ELF-1 (cell line): ENCODE measurements around the gene FAM193A.
"Not testable (repeated sequence)": the region's sequence is repeated elsewhere in the genome, so short reads cannot be mapped to it uniquely, and the experiment has no call there.

ENCODE experiments used
- DNase-seq: peaks from one replicate; pipeline ENCODE4 v3.0.0-alpha.2; 2016; ENCODE audit warnings: low read depth, low spot score

The FAM193A gene

DNA sequence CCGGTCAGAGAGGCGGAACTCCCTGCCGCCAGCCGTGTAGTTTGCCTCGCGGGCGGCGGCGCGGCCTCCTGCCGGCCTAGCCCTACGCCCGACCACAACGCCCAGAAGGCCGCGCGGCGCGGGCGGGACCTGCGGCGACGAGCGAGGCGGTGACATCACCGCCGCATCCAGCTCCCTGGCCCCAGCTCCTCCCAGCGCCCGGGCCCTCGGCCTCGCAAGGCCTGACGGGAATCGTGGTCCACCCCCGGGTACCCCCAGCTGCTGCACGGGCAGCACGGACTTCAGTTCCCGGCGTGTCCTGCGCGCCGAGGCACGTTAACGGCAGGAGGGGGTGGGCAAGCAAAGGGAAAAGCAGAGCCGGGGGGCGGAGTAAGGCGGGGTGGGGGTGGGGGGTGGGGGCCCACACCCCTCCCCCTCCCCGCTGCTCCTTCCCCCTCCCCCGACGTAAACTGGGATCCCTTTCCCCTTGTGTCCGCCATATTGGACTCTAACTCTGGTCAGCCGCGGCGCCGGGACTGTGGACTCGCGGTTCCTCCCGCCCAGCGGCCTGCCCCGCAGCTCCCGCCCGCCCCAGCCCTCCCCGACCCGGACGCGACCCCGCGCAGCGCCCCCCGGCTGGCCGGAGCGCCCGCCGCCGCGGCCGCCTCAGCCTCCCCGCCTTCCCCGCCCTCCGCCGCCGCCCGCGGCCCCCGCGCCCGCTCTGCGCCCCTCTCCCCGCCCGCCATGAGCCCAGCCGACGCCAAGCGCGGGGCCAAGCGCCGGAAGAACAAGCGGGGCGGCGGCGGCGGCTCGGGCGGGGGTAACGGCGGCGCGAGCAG lies at the start of gene FAM193A:
Gene FAM193A, plus strand, starts transcription at position 455 of the 818 bp plus-strand sequence. Its CDS starts 269 bp downstream, at position 724.
- DNase-seq = peak; percentile 100

GRCh38 chr4:2486981-2487380 lies 49.5 kb upstream of the FAM193A start:
- DNase-seq = no peak

GRCh38 chr4:2487632-2488031 lies 48.8 kb upstream of the FAM193A start:
- no peak for DNase-seq

DNA sequence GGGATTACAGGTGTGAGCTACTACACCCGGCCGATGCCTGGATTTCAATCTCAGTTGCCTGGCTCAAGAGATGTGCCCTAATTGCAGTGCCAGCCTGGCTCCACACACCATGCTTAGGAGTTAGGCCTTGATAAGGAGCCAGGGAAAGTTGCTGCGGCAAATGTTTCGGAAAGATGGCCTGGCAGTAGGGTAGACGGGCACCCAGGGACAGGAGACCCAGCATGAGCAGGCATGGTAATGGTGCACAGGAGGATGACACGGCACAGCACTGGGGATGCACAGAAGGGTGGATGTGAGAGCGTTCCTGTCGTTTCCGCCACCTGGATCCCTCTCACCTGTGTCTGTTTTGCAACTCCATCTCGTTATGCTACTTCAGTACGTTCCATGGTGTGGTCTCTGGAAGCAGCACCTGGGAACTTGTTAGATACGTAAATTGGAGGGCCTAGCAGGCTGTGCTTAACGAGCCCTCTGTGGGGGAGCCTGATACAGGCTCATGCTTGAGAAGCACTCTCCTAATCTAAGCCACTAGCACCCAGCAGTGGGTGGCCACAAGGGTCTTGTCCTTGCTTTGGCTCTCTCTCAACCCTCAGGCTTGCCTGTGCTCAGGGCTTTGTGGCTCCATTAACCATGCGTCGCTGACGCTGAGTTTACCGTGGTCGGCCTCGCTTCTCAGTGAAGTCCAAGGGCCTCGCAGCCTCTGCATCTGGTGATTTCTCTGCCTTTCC lies 47.2 kb upstream of the FAM193A start:
- DNase-seq = no peak

DNA sequence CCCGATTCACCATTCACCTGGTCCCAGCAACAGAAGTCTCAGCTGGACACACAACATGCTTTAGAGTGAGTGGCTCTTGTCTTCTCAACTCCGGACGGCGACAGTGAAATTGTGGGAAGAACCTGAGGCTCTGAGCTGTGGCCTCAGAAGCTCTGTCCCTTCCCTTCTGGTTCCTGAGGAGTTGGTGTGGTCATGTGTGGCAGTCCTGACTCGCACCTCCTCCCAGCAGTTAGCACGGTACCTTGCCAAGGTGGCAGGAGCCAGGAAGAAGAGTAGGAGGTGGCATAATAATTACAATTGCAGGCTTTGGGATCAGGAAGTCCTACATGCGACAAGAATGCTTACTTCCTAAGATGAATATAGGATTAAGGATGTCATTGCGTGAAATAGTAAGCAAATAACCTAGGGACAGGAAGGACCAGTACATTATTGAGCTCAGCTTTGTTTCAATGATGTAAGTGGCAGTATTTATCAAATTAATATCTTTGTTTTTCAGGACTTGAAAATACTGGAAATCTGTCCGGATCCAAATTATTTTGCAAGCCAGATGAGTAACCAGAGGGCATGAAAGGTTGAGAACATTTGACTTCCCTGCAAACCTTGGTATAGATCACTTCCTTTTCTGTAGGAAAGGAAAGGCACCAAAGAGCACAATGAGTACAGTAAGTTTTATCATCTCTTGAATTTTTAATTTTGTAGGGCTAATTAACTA lies 46.5 kb upstream of the FAM193A start:
- DNase-seq = no peak

DNA sequence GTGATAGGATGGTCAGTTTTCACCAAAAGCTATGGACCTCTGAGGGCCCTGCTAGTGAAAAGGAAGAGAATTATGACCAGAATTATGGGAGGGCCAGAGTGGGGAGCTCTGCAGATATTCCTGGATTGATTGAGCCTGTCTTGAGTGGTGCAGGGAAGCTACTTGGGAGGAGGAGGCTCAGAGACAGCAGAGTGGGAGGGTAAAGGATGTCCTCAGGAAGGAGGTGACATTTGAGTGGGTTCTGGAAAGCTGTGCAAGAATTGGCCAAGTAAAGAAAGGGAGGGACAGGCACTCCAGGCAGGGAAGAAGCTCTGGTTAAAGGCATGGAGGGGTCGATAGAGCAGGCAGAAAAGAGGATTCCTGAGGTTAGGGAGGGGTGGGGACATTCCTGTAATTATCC lies 43.5 kb upstream of the FAM193A start:
- DNase-seq = no peak

- no peak for DNase-seq
Observed at GRCh38 chr4:2494992-2495391, 41.5 kb upstream of the FAM193A start.

GRCh38 chr4:2497324-2497723 lies 39.1 kb upstream of the FAM193A start:
- no peak for DNase-seq

DNA sequence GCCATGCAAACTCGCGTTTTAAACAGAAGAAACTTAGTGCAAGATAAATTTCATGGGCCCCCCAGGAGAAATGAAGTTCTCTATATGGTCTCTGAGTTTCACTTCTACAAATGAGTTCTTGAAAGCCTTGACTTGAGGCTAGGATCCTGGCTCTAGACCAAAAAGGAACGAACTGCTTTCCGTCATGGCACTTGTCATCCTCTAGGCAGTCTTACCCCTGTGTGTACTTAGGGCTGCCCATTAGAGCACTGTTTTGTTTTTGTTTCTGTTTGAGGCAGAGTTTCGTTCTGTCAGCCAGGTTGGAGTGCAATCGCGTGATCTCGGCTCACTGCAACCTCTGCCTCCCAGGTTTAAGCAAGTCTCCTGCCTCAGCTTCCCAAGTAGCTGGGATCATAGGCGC lies 38.5 kb upstream of the FAM193A start:
- no peak for DNase-seq

- no peak for DNase-seq
Observed at GRCh38 chr4:2500547-2500946, 35.9 kb upstream of the FAM193A start.

GRCh38 chr4:2501034-2501594 lies 35.3 kb upstream of the FAM193A start:
- no peak for DNase-seq

GRCh38 chr4:2503809-2504208 lies 32.6 kb upstream of the FAM193A start:
- DNase-seq = no peak

DNA sequence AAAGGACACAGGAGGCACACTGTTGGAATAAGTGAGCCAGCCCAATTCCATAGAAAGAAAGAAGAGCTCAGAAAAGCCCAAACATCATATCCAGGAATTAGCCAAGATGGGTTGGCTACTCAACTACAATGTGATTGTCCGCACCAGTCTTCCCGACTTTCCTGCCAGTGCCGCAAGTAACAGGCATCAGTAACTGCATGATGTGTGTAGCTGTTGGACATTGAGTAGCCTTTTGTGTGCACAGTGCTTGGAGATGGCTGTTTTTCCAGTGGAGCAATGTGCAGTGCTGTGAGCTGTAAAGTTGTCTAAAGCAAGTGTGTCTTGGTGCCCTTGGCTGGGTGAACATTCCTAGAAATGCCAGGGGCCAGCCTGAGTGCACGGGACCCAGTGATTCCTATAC lies 29.2 kb upstream of the FAM193A start:
- DNase-seq = no peak

DNA sequence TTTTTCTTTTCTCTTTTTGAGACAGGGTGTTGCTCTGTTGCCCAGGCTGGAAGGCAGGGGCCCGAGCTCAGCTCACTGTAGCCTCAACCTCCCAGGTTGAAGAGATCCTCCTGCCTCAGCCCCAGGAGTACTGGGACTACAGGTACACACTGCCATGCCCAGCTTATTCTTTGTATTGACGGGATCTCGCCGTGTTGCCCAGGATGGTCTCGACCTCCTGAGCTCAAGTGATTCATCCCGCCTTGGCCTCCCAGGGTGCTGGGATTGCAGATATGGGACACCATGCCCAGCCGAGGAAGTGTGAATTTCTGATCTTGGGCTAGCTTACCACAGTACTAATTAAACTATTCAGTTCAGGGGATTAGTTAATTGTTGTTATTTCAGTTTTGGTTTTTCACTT lies 28.6 kb upstream of the FAM193A start:
- DNase-seq = no peak

DNA sequence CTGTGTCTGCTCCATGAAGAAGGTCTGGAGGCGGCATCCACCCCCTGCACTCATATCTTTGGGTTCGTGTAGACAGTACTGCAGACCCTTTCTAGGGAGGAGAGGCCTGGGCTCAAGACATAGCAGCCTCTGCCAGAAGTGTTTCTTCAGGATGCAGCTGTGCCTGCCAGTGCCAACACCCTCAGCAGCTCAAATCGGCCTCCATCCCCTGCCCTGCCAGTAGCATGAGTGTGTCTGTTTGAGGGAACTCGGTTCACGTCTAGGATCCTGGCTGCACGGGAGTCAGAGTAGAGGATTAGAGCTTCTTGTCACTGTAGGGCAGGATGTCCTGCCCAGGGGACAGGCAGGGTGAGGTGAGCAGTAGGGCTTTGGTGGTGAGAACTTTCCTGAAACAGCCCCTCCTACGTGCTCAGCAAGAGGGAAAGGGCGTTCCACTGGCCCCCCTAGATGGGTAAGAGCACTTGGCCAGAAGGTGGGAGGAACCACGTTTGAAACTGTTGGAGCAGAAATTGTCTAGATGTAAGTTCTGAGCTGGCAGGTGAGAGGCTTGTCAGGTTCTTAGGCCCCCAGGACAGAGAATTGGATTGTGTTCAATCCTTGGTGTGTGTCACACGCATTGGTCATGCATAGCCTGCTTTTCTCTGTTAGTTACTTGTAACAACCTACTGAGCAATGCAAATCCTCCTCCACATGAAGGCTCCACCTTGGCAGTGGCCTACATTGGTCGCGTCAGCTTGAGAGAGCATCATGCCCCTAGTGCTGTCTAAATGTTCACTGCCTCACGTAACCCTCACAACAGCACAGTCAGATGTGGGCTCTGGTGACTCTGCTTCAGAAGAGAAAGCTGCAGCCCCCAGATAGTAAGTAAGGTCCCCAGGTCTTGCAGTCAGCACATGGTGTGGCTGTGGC lies 25.8 kb upstream of the FAM193A start:
- DNase-seq = no peak

- DNase-seq = no peak
Observed at GRCh38 chr4:2511645-2512131, 24.8 kb upstream of the FAM193A start.

- no peak for DNase-seq
Observed at GRCh38 chr4:2512396-2513135, 23.9 kb upstream of the FAM193A start.

GRCh38 chr4:2514193-2514592 lies 22.3 kb upstream of the FAM193A start:
- not testable (repeated sequence) for DNase-seq

DNA sequence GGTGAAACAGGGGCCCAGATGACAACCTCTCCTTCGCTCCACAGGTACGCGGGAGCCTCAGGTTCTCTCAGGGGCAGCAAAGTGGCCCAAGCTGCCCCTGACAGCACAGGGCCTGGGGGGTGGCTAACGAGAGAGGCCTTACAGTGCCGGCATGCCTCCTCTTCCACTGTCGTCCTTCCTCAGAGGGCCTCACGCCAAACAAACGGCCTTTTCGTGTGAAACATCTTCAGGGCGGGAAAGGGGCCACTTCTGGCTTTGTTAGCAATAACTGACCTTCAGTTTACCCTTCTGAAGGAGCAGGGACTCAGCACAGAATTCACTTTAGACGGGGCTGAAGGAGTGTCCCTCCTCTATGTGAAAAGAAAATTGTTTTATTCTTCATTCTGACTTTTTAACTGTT lies 21.5 kb upstream of the FAM193A start:
- DNase-seq = not testable (repeated sequence)
